GM12873 (cell line): Measurements from ENCODE around the gene SCGB3A2.

Source experiments
- TF ChIP-seq, protein P1 (sequence below): IDR thresholded peaks from 2 replicates; pipeline ENCODE4 v1.5.1; 2012; ENCODE audit warnings: low read depth, mild to moderate bottlenecking, moderate library complexity, low read length, control low read depth; ENCODE audit not compliant: insufficient read depth; ENCODE audit errors: missing control alignments

The SCGB3A2 gene

DNA sequence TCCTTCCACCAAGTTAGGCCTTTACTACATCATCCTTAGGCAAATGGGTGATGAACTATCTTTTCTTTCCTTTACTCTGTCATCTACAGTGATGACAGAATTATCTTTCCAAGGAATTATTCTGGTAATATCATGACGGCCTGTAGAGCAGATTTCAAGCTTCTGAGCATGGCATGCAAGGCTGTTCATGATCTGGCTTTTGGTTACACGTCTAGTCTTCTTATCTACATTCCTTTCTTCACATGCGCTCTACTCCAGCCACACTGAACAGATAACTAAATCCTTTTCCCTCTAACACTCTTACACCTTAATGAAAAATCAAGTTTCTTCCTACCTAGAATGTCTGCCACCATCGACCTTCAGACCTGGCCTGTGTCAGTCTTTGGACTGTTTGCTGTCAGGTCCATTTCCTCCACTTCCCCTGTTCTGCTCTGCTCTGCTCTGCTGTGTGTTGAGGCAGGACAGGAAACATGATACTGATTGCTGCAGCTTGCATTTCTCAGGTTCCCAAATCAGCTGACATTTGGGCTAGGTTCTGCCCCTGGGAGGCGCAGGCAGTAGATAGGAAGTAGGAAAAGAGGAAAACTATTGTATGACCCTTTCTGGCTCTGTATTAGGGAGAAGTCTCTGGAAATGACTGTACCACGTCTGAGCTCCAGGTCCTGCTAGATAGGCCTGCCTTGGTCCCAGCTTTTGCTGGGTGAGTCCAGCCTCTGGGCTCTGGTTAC lies 4.2 kb downstream of the SCGB3A2 start:
- TF ChIP-seq, protein P1, sequence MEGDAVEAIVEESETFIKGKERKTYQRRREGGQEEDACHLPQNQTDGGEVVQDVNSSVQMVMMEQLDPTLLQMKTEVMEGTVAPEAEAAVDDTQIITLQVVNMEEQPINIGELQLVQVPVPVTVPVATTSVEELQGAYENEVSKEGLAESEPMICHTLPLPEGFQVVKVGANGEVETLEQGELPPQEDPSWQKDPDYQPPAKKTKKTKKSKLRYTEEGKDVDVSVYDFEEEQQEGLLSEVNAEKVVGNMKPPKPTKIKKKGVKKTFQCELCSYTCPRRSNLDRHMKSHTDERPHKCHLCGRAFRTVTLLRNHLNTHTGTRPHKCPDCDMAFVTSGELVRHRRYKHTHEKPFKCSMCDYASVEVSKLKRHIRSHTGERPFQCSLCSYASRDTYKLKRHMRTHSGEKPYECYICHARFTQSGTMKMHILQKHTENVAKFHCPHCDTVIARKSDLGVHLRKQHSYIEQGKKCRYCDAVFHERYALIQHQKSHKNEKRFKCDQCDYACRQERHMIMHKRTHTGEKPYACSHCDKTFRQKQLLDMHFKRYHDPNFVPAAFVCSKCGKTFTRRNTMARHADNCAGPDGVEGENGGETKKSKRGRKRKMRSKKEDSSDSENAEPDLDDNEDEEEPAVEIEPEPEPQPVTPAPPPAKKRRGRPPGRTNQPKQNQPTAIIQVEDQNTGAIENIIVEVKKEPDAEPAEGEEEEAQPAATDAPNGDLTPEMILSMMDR = no peak

GRCh38 chr5:147887026-147887627 lies 8.6 kb downstream of the SCGB3A2 start:
- TF ChIP-seq, protein P1 = peak; percentile 44

- TF ChIP-seq, protein P1 = no peak
Measured at GRCh38 chr5:147887930-147888329, 9.4 kb downstream of the SCGB3A2 start.

GRCh38 chr5:147892696-147893296 lies 14.3 kb downstream of the SCGB3A2 start:
- TF ChIP-seq, protein P1 = no peak

DNA sequence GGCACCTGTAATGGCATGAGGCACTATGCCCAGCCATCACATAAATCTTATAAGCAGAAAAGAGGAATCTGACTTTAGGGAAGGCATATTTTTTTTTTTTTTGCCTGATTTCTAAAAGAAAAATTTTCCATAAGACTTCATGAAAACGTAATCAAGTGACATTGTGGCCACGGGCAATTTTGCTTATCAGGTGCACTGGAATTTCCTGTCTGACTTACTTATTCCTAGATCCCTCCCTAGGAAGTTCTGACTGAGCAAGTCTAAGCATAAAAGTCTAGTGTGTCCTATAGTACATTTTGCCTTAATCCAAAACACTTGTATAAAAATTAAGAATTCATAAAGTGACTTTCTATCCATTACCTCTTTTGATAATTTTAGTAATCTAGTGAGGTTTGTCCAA lies 15.3 kb downstream of the SCGB3A2 start:
- TF ChIP-seq, protein P1 = no peak

- TF ChIP-seq, protein P1 = no peak
Measured at GRCh38 chr5:147895864-147896263, 17.4 kb downstream of the SCGB3A2 start.

DNA sequence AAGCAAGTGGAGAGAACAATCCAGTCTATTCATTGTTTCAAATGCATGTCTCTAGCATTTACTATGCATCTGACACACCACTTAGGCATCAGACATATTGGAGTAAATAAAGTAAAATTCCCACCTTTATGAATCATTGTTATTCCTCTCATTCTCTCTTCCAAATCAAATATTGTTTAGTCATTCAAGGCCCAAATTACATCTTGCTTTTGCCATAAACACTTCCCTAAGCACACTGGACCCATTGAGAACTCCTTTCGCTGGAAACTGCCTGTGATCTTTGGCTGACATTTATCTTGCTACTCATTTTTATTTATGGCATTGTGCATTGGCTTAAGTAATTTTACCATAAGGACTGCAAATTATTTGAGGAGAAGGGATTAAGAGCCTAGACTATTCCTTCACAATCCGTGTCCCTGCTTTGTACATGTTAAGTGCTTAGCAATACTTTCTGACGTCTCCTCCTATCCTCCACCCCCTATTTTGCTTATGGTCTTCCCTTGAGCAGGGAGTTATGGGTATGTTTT lies 20.4 kb downstream of the SCGB3A2 start:
- TF ChIP-seq, protein P1 = no peak
